T-helper 22 cell (primary cell): ENCODE measurements around the gene MACROH2A2.
"Not testable (repeated sequence)": the region's sequence is repeated elsewhere in the genome, so short reads cannot be mapped to it uniquely, and the experiment has no call there.

Experiments
- DNase-seq: peaks from one replicate; pipeline ENCODE4 v3.0.0-alpha.2; 2020; ENCODE audit warnings: low read depth

The MACROH2A2 gene

GRCh38 chr10:70101068-70101562, 48.5 kb downstream of the MACROH2A2 start:
- DNase-seq = not testable (repeated sequence)

- DNase-seq = no peak
Observed at GRCh38 chr10:70101668-70102067, 49.0 kb downstream of the MACROH2A2 start.

- no peak for DNase-seq
Observed at GRCh38 chr10:70106958-70107791, 54.5 kb downstream of the MACROH2A2 start.

GRCh38 chr10:70109064-70109729, 56.6 kb downstream of the MACROH2A2 start:
- no peak for DNase-seq

GRCh38 chr10:70111496-70111895, 58.9 kb downstream of the MACROH2A2 start:
- DNase-seq = no peak

- no peak for DNase-seq
Observed at GRCh38 chr10:70112071-70112470, 59.4 kb downstream of the MACROH2A2 start.

GRCh38 chr10:70114902-70115301, 62.3 kb downstream of the MACROH2A2 start:
- DNase-seq = no peak

- DNase-seq = no peak
Observed at GRCh38 chr10:70115948-70116682, 63.5 kb downstream of the MACROH2A2 start.

GRCh38 chr10:70117646-70118045, 65.0 kb downstream of the MACROH2A2 start:
- DNase-seq = no peak

GRCh38 chr10:70118196-70118595, 65.5 kb downstream of the MACROH2A2 start:
- no peak for DNase-seq

- DNase-seq = no peak
Observed at GRCh38 chr10:70119197-70119596, 66.6 kb downstream of the MACROH2A2 start.

- no peak for DNase-seq
Observed at GRCh38 chr10:70119623-70120022, 67.0 kb downstream of the MACROH2A2 start.

- no peak for DNase-seq
Observed at GRCh38 chr10:70120417-70120816, 67.8 kb downstream of the MACROH2A2 start.

GRCh38 chr10:70121281-70121949, 68.8 kb downstream of the MACROH2A2 start:
- DNase-seq = no peak

- no peak for DNase-seq
Observed at GRCh38 chr10:70122742-70123141, 70.1 kb downstream of the MACROH2A2 start.

GRCh38 chr10:70123166-70123565, 70.5 kb downstream of the MACROH2A2 start:
- not testable (repeated sequence) for DNase-seq

- DNase-seq = no peak
Observed at GRCh38 chr10:70123817-70124216, 71.2 kb downstream of the MACROH2A2 start.

- no peak for DNase-seq
Observed at GRCh38 chr10:70124415-70124814, 71.8 kb downstream of the MACROH2A2 start.

GRCh38 chr10:70124918-70125317, 72.3 kb downstream of the MACROH2A2 start:
- no peak for DNase-seq

- no peak for DNase-seq
Observed at GRCh38 chr10:70125918-70126552, 73.4 kb downstream of the MACROH2A2 start.

GRCh38 chr10:70126700-70127395, 74.2 kb downstream of the MACROH2A2 start:
- no peak for DNase-seq
